Stimulated activated CD8-positive, alpha-beta memory T cell treated with anti-CD3 and anti-CD28 coated beads, Interleukin-15, amount 100 ng/mL, for 48 hours (primary cell): ENCODE data around the gene AKR7A2.
A peak's percentile ranks its signal among the peaks of the same experiment; 100 is the strongest.

Experiments used
- DNase-seq, 2 donors: peaks; one replicate each; pipeline ENCODE4 v3.0.0-alpha.2; 2020; ENCODE audit warnings: low read depth in 2 of 2

Gene AKR7A2

DNA sequence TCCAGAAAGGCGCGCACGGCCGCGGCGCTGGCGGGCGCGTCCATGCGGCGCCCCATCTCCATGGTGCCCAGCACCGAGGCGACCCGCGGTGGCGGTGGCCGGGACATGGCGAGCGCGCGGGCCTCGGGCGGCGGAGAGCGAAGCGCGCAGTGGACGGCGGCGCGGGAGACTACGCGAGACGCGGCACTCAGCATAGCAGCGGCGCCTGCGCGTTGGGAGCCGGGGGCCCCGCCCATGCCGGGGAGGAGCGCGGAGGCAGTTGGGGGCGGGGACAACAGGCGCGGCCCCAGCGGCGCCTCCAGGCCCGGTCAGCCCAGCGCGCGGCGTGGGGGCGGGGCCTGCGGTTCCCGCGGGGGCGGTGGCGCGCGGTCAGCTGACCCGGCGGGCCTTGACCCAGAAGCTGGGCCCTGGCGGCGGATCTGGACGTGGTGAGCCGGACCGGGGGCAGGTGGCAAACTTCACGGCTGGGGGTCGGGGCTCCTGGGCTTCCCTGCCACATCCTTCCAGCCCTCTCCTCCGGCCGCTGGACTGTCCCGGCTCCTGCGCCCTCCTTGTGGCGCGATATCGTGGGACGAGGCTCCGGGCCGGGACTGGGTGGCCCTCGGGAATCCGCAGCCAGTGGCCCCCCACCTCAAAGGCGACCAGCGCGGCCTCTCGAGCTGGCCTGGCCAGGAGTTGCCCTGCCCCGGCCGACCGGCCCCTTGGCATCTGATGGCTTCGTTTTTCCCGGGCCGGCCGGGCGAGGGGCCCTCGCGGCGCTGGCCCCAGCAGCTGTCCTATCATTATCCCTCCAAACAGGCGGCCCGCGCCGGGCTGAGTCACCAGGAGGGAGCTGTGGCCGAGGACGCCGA, at the start of gene AKR7A2, which contains the start of gene SLC66A1:
Gene AKR7A2 (minus strand): TSS at position 214 of the 851 bp plus-strand sequence. CDS start 20 bp downstream, at position 194.
Gene SLC66A1 (plus strand): TSS at position 396 of the 851 bp plus-strand sequence. CDS start 5,352 bp downstream, outside the sequence.
- DNase-seq = peak; percentile 89 to 91

DNA sequence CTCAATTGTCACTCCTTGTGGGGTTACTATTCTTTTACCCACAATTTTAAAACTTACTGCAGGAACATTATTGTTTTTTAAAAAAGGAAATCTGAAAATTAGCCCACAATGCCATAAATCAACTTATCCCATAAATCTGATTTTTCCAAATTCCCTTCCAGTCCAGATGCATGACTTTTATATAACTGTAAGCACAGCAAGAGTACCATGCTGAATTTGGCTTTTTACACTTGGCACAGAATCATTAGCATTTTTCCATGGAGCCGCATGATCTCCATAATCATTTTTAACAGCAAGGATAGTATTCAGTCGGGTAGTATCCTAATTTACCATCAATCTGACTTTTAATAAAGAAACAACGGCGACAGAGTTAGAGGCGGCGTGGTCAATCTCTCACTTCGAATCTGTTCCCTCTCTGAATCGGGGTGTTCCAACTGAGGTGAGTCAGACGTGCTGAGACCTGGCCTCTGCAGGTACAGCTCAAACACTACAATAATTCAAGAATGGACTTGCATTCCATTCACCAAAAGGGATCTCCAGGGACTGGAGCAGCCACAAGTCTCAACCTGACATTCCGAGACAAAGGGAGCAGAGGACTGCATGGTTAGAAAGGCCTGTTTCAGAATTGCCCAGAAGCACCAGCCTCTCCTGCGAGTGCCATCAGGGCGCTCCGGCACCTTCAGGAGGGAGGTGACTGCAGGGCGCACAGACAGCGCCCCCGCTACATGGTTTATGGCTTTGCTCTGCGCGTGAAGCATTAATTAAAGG, 49.1 kb upstream of the AKR7A2 start:
- DNase-seq = no peak

- no peak for DNase-seq
Measured at GRCh38 chr1:19360432-19360831, 48.5 kb upstream of the AKR7A2 start.

DNA sequence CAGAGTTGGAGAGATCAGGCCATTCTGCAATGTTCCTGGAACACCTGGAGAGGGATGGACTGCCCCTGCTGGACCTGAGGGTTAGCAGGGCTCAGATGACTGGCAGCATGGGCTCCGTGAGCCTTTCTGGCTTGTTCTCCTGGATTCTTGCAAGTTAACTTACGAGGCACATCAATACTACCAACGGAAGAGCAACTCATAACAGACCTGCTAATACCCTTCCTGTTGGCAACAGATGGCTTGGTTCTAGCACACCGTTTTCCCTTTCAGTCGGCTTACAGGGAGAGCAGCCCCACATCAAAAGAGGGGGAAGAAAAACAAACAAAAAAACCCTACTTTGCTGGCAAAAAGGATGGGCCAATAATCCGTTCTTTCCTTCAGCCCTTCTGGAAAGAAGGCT, 48.1 kb upstream of the AKR7A2 start:
- DNase-seq = no peak

- no peak for DNase-seq
Measured at GRCh38 chr1:19359357-19359756, 47.4 kb upstream of the AKR7A2 start.

DNA sequence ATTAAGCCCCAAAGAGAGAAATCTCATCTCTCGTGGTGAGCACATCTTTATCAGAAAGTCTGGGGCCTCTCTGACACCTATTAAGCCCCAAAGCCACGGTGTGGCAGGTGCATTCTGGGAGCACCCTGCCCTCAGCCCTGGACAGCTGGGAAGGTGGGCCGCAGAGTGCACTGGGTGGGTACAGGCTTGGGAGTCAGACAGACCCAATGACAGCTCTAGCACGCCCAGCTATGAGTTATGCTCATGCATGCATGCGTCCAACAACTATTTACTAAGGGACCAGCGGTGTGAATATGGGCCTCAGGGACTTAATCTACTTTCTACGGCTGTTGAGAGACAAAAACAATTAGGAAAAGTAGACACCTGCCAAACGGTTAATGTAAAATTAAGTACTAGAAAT, 46.8 kb upstream of the AKR7A2 start:
- DNase-seq = no peak

- no peak for DNase-seq
Measured at GRCh38 chr1:19357299-19357986, 45.5 kb upstream of the AKR7A2 start.

- no peak for DNase-seq
Measured at GRCh38 chr1:19356266-19356665, 44.3 kb upstream of the AKR7A2 start.

- DNase-seq = no peak
Measured at GRCh38 chr1:19354531-19354981, 42.6 kb upstream of the AKR7A2 start.

GRCh38 chr1:19353596-19353995, 41.7 kb upstream of the AKR7A2 start:
- DNase-seq = no peak

DNA sequence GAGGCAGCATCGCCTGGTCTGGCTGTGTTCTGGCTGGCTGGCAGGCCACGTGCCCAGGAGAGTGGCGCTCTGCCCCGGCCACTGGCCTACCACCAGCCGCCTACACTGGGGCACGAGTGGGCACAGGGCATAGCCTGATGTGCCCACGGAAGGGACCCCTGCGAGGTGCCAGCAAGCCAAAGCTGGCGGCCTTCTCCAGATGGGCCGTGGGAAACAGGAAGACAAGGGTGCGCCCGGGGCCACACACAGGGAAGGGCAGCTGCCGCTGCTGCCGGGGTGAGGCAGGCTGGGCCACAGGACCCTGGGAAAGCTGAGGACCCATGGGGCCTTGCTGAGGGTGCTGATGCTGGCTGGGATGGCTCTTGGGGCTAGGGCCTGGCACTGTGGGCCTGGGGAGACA, 40.9 kb upstream of the AKR7A2 start:
- DNase-seq = no peak

DNA sequence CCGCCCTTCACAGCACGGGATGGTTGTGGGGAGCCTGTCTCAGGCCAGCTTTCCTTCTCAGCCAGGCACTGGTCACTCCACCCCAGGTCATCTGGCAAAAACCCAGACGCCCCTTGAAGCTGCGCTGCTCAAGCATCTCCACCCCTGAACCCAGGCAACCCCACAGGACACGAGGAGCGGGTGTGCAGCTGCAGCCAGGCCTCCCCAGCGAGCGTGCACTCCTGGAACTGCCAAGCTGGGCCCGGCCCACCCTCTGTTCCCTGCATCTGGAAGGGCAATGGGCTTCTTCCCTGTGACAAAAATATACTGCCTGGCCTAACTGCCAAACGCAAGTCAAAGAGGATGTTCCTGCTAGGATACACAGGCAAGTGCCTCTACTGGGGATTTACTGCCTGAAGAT, 39.9 kb upstream of the AKR7A2 start:
- no peak for DNase-seq

- no peak for DNase-seq
Measured at GRCh38 chr1:19350566-19350965, 38.6 kb upstream of the AKR7A2 start.

DNA sequence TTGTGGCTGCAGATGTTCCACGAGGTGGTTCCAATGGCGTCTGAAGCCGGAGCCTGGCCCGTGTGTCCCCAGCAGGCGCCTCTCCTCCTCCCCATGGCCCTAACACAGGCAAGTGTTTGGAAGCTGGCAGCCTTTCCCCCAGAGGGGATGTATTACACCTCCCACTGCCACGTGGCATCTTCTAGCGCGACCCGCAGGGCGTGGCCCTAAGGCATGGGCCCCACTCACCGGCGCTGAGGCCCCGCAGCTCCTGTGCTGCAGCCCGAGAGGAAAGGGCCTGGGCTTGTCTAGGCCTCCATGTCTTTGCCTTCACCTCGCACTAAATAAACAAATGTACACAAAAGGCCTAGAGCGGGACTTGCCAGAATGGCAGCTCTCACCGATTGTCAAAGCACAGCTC, 38.1 kb upstream of the AKR7A2 start:
- no peak for DNase-seq

GRCh38 chr1:19348441-19349198, 36.7 kb upstream of the AKR7A2 start:
- no peak for DNase-seq

DNA sequence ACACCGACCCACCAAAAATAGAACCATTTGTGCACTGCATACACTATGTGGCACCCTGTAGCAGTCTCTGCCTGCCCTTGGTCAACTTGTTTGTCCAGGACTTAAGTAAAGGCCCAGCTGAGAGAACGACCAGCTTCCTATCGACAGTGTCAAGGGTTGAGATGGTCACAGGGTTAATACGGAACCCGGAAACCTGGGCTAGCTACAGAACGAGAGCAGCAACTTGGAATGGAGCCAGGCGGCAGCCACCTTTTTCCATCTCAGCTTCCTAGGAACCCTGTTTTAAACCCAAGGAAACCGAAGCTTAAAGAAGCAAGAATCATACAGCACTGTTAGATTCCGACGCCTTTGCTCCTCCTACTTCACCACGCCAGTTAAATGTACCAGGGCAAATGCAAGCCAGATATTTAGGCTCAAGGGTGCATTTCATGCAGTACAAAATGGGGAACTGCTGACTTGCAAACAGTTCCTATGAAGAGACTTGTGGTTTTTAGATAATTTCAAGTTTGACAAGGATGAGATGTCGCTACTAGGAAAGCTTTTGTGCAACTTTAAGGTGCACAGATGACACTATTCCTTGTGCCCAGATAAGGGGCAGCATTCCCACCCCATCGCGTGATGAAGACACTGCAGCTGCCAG, 35.7 kb upstream of the AKR7A2 start:
- no peak for DNase-seq

GRCh38 chr1:19346026-19346425, 34.1 kb upstream of the AKR7A2 start:
- no peak for DNase-seq

DNA sequence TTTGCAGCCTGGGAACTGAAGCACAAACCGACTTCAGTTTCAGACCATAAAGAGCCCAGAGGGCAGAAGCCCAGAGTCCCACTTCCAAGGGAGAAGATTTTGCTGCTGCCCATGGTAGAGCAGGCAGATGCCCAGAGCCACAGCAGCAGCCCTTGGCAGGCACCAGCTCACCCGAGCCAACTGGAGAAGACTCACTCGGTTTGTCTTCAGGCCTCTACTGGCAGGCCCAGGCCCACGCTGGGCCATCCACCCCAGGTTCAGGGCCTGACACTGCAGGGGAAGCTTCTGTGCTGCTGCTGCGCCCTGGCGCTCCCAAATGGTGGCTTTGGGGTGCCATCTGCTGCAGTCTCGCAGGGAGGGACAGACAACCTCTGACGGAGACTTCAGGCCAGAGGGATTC, 33.4 kb upstream of the AKR7A2 start:
- DNase-seq = no peak

DNA sequence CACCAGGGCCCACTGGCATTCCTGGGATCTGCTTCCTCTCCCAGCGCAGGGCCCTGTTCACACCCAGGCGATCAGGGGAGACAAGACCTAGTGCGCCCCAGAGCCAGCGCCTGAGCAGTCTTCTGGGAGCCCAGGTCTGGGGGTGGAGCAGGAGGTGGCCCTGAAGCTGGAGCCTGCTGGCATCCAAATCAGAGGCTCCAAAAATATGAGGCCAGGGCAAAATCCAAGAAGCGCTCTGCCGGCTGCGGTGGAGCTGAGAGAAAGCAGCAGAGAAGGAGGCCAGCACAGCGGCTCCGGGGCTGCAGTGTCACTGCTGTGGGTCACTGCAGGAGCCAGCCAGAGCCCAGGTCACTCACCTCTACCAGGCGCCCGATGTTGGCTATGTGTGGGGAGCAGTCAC, 32.9 kb upstream of the AKR7A2 start:
- DNase-seq = no peak

DNA sequence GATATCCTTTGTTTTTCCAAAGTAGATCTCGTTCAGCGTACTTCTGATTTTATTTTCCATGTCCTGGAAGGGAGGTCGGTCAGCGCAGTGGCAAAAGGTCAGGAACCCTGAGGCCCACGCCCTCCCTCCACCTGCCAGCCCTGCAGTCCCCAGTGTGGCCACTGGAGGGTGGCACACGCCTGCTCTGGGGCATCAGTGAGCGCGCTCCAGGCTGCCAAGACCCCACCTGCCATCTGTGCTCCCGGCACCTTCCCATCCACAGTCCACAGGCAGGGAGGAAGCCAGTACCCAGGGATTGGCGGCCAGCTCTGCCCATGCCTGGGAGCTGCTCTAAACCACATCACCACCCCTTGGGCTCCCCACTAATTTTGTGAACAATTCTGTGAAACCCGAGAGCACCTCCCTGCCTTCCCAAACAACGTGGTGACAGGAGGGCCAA, 32.4 kb upstream of the AKR7A2 start:
- no peak for DNase-seq
